Natural killer cell (primary cell): ENCODE measurements around the gene CAPS. TPM values are rescaled to one million over a fixed set of nuclear protein-coding genes. Genes with fewer than 3 reads are reported as not detected.
"Not testable (repeated sequence)": the region's sequence is repeated elsewhere in the genome, so short reads cannot be mapped to it uniquely, and the experiment has no call there.

Experiments used
- ATAC-seq, 3 donors: fragments of 150-1000 bp in 2 of 3; fragments of 200-7000 bp in 1 of 3; cut with Tn5 transposase; 1 replicate in 1 of 3; 2 replicates in 2 of 3; pipeline ENCODE4 v1.10.0; 2021; ENCODE audit warnings: mild to moderate bottlenecking in 2 of 3, moderate library complexity in 2 of 3
- DNase-seq, 2 donors: peaks; one replicate each; pipeline versions ENCODE4 v3.0.0 to v3.0.0-alpha.2; 2013 to 2021; ENCODE audit warnings: mixed read lengths in 1 of 2
- H3K27ac ChIP-seq: one replicate; pipeline ENCODE4 v1.5.1; 2013; ENCODE audit warnings: mild to moderate bottlenecking, low read length
- H3K27me3 ChIP-seq: one replicate; pipeline ENCODE4 v1.6.1; 2013; ENCODE audit warnings: low read length; ENCODE audit not compliant: control insufficient read depth, insufficient read depth
- H3K36me3 ChIP-seq: one replicate; pipeline ENCODE4 v1.6.1; 2013; ENCODE audit warnings: low read length; ENCODE audit not compliant: control insufficient read depth, insufficient read depth
- H3K4me1 ChIP-seq: one replicate; pipeline ENCODE4 v1.6.1; 2013; ENCODE audit warnings: low read length; ENCODE audit not compliant: control insufficient read depth, insufficient read depth
- H3K4me3 ChIP-seq: one replicate; pipeline ENCODE4 v1.5.1; 2013; ENCODE audit warnings: low read length
- H3K9me3 ChIP-seq: one replicate; pipeline ENCODE4 v1.6.1; 2013; ENCODE audit warnings: low read length; ENCODE audit not compliant: control insufficient read depth, insufficient read depth
- H3K27ac Mint-ChIP-seq, 2 donors: one replicate each; pipeline ENCODE4 v1.8.0; 2022; ENCODE audit warnings: mild to moderate bottlenecking in 2 of 2, mixed read lengths in 2 of 2, moderate library complexity in 1 of 2
- H3K27me3 Mint-ChIP-seq, 2 donors: one replicate each; pipeline ENCODE4 v1.8.0; 2022; ENCODE audit warnings: low read depth in 2 of 2, mixed read lengths in 2 of 2
- H3K36me3 Mint-ChIP-seq: one replicate; pipeline ENCODE4 v1.8.0; 2022; ENCODE audit warnings: mixed read lengths
- H3K4me1 Mint-ChIP-seq, 2 donors: one replicate each; pipeline ENCODE4 v1.8.0; 2022; ENCODE audit warnings: mixed read lengths in 2 of 2
- H3K4me3 Mint-ChIP-seq: one replicate; pipeline ENCODE4 v1.8.0; 2022; ENCODE audit warnings: mild to moderate bottlenecking, moderate library complexity, mixed read lengths
- H3K9me3 Mint-ChIP-seq, 2 donors: one replicate each; pipeline ENCODE4 v1.8.0; 2022; ENCODE audit warnings: mixed read lengths in 2 of 2
- CTCF ChIP-seq: fragments of 200-600 bp; IDR thresholded peaks from one replicate; pipeline ENCODE4 v1.8.0; 2022; ENCODE audit warnings: antibody characterized with exemption
- WGBS: methylation state at CpG from one replicate; pipeline ENCODE4 v1.1.7; 2013; ENCODE audit warnings: missing lambda C conversion rate; ENCODE audit not compliant: insufficient coverage; 5-methylcytosine and 5-hydroxymethylcytosine counted together
- intact Hi-C: fragments of 100-400 bp; cut with micrococcal nuclease; formaldehyde crosslinking; loops from one replicate; pipeline ENCODE4 v1.14.2; 2022
- total RNA-seq, 4 donors: library from RNA; stranded (reverse); fragments of 120-200 nt in 1 of 4; gene quantifications; one replicate each; pipeline versions ENCODE4 v1.2.3 to v1.2.4, GENCODE V29; 2013 to 2022

The CAPS gene
- total RNA-seq, 3 donors from 2014 or later (not counting 1 experiment from before 2014, with no cell fraction given): 34.0 to 41.6 (median 38.3) TPM

GRCh38 chr19:5958851-5959122 lies 44.7 kb downstream of the CAPS start:
- Mint-ChIP-seq H3K27ac (peak overlapping the region; percentile 41 to 94), H3K9me3 (no peaks in the 10 kb centered on the region), H3K4me3 (no peak overlapping the region), H3K27me3 (no peaks in the 10 kb centered on the region), H3K36me3 (no peaks in the 10 kb centered on the region), H3K4me1 (peaks cover 65 to 82% of the 10 kb centered on the region in 2 donors)
- Histone ChIP-seq H3K27me3 (no peaks in the 10 kb centered on the region), H3K9me3 (no peaks in the 10 kb centered on the region), H3K36me3 (no peaks in the 10 kb centered on the region), H3K4me3 (no peak overlapping the region), H3K27ac (no peak overlapping the region), H3K4me1 (peaks cover 69% of the 10 kb centered on the region)
- ATAC-seq (no peak), DNase-seq (no peak)
- 94% methylated on average over 10 of the region's 10 CpGs for WGBS
- intact Hi-C loops: no loop called here
- TF ChIP-seq CTCF: no peak

GRCh38 chr19:5959260-5960004 lies 45.4 kb downstream of the CAPS start:
- peaks cover 62 to 82% of the 10 kb centered on the region in 2 donors for H3K4me1 Mint-ChIP-seq

GRCh38 chr19:5960005-5961001 lies 46.2 kb downstream of the CAPS start:
- Mint-ChIP-seq H3K27me3 (no peaks in the 10 kb centered on the region), H3K36me3 (no peaks in the 10 kb centered on the region), H3K4me3 (peak overlapping the region; percentile 71), H3K4me1 (peaks cover 62 to 83% of the 10 kb centered on the region in 2 donors), H3K9me3 (no peaks in the 10 kb centered on the region), H3K27ac (peak overlapping the region; percentile 94 to 96)
- DNase-seq (no peak), ATAC-seq (no peak)
- no peaks in the 10 kb centered on the region for H3K9me3 ChIP-seq
- intact Hi-C loops: no loop called here
- H3K4me3 ChIP-seq: no peak overlapping the region
- TF ChIP-seq CTCF: no peak
- 94% methylated on average over 18 of the region's 18 CpGs for WGBS
- no peaks in the 10 kb centered on the region for H3K36me3 ChIP-seq
- peaks cover 68% of the 10 kb centered on the region for H3K4me1 ChIP-seq
- H3K27me3 ChIP-seq: no peaks in the 10 kb centered on the region
- peak overlapping the region; percentile 73 for H3K27ac ChIP-seq

More at GRCh38 chr19:5959260-5960004, 45.4 kb downstream of the CAPS start:
- no peaks in the 10 kb centered on the region for H3K9me3 Mint-ChIP-seq
- DNase-seq: no peak
- H3K9me3 ChIP-seq: no peaks in the 10 kb centered on the region
- H3K27ac Mint-ChIP-seq: peak overlapping the region; percentile 94 to 96
- intact Hi-C loops: no loop called here
- H3K36me3 ChIP-seq: no peaks in the 10 kb centered on the region
- no peak for ATAC-seq
- no peak overlapping the region for H3K4me3 ChIP-seq
- peak overlapping the region; percentile 49 for H3K4me3 Mint-ChIP-seq
- H3K36me3 Mint-ChIP-seq: no peaks in the 10 kb centered on the region
- no peak for TF ChIP-seq CTCF
- WGBS: 94% methylated on average over 14 of the region's 14 CpGs
- no peaks in the 10 kb centered on the region for H3K27me3 Mint-ChIP-seq
- H3K4me1 ChIP-seq: peaks cover 69% of the 10 kb centered on the region
- no peaks in the 10 kb centered on the region for H3K27me3 ChIP-seq
- no peak overlapping the region for H3K27ac ChIP-seq

- intact Hi-C loops, H3K4me3 ChIP-seq, H3K27me3 ChIP-seq, H3K27me3 Mint-ChIP-seq, H3K9me3 Mint-ChIP-seq, DNase-seq, H3K36me3 ChIP-seq, H3K36me3 Mint-ChIP-seq, H3K9me3 ChIP-seq: not testable (repeated sequence)
- peak; percentile 30 to 51 (median 40) for ATAC-seq
- peak overlapping the region; percentile 73 for H3K27ac ChIP-seq
- Mint-ChIP-seq H3K27ac (peak overlapping the region; percentile 94 to 96), H3K4me3 (peak overlapping the region; percentile 79), H3K4me1 (peaks cover 55 to 85% of the 10 kb centered on the region in 2 donors)
- WGBS: 55% methylated on average over 5 of the region's 6 CpGs
- H3K4me1 ChIP-seq: peaks cover 71% of the 10 kb centered on the region
Observed at GRCh38 chr19:5961641-5961968, 47.6 kb downstream of the CAPS start.
